ENCODE measurements around the gene SLC6A7.

GRCh38 chr5:150252489-150252888 is 62.6 kb downstream of the SLC6A7 start:
- TF ChIP-seq POLR2AphosphoS5 (IDR thresholded peaks at IDR 0.05; ENCODE audit: low read depth, low read length) = no peak
- TF ChIP-seq POLR2A (IDR thresholded peaks at IDR 0.05; ENCODE audit: low read depth, low read length) = no peak
- no peak for TF ChIP-seq TAF1 (IDR thresholded peaks at IDR 0.05; ENCODE audit: low read depth, low read length)
- no peak for TF ChIP-seq SPI1 (IDR thresholded peaks at IDR 0.05; ENCODE audit: low read depth, low read length)
- TF ChIP-seq POU2F2 (IDR thresholded peaks at IDR 0.05; ENCODE audit: low read depth, low read length) = no peak
- TF ChIP-seq PAX5 (IDR thresholded peaks at IDR 0.05; ENCODE audit: insufficient read depth, low read length, severe bottlenecking) = no peak
